Calu3 (cell line): ENCODE measurements around the gene PDE1C. TPM values are rescaled to one million over a fixed set of nuclear protein-coding genes. Genes with fewer than 3 reads are reported as not detected.
A peak's percentile ranks its signal among the peaks of the same experiment; 100 is the strongest.

Source experiments
- BruUV-seq: library from RNA; stranded (reverse); fragments of 400-500 nt; replicated peaks from 2 replicates; lab custom pipeline; 2021; lab: Mats Ljungman, UMichigan
- CTCF ChIA-PET: fragments of 300-600 bp; sonication (Branson Sonifier 250); formaldehyde crosslinking; loops from one replicate; lab custom pipeline; 2022; ENCODE audit warnings: antibody characterized with exemption; lab: Charles Lee
- DNase-seq: peaks from one replicate; pipeline ENCODE4 v3.0.0; 2022
- H3K27ac Mint-ChIP-seq: one replicate; pipeline ENCODE4 v1.8.0; 2022; ENCODE audit warnings: mixed read lengths; ENCODE audit not compliant: unreplicated experiment
- H3K27me3 Mint-ChIP-seq: one replicate; pipeline ENCODE4 v1.8.0; 2022; ENCODE audit warnings: mixed read lengths; ENCODE audit not compliant: unreplicated experiment
- H3K36me3 Mint-ChIP-seq: one replicate; pipeline ENCODE4 v1.8.0; 2022; ENCODE audit warnings: mild to moderate bottlenecking, moderate library complexity, mixed read lengths; ENCODE audit not compliant: insufficient read depth, unreplicated experiment
- H3K4me1 Mint-ChIP-seq: one replicate; pipeline ENCODE4 v1.8.0; 2022; ENCODE audit warnings: mild to moderate bottlenecking, low read depth, mixed read lengths; ENCODE audit not compliant: unreplicated experiment
- H3K4me3 Mint-ChIP-seq: one replicate; pipeline ENCODE4 v1.8.0; 2022; ENCODE audit warnings: mild to moderate bottlenecking, low read depth, moderate library complexity, mixed read lengths; ENCODE audit not compliant: unreplicated experiment
- H3K9me3 Mint-ChIP-seq: one replicate; pipeline ENCODE4 v1.8.0; 2022; ENCODE audit warnings: low read depth, mixed read lengths; ENCODE audit not compliant: unreplicated experiment
- intact Hi-C: fragments of 100-400 bp; cut with micrococcal nuclease; formaldehyde crosslinking; loops from one replicate; pipeline ENCODE4 v1.10.0; 2022; ENCODE audit not compliant: unreplicated experiment
- total RNA-seq: library from RNA; stranded (reverse); gene quantifications from 2 replicates; pipeline ENCODE4 v1.2.3, GENCODE V29; 2022
- TF ChIP-seq, protein P1 (sequence below): fragments of 200-600 bp; IDR thresholded peaks from one replicate; pipeline ENCODE4 v1.8.0; 2022; ENCODE audit warnings: antibody characterized with exemption; ENCODE audit not compliant: unreplicated experiment

Gene PDE1C
- total RNA-seq, 1 experiment from 2014 or later = 34.0 TPM

DNA sequence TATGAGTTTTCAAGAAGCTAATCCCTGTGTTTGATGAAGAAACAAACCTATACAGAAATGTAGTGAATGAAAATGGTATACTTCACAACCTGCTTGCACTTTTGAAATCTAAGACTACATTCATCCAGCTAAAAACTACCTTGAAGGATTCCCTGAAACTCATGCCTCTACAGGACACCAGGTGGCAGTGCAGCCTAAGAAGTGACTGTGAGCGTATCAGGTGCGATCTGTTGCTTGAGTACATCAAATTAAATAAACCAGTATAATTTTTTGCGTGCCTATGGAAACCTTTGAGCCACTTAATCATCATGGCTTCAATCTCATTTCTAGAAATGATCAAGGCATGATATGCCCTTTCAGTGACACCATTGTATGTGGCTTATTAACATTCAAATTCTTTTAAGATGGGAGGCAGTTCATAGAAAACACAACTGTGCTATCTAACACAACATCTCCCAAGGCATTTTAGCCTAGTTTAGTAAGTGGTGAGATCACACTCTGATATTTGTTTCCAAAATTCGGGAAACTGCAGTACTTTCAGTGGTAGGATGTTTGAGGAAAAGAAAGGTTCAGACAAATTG is 325.8 kb downstream of the PDE1C start:
- no peaks in the 10 kb centered on the region for H3K27me3 Mint-ChIP-seq
- no TSS peak for BruUV-seq
- DNase-seq = peak; percentile 82
- CTCF ChIA-PET = interaction anchor here (0.6 to 1.9 kb wide), 11 partner anchors 28 to 735 kb away, joined by 3 to 74 read pairs (median 6); no protein-coding TSS in a partner anchor
- TF ChIP-seq, protein P1, sequence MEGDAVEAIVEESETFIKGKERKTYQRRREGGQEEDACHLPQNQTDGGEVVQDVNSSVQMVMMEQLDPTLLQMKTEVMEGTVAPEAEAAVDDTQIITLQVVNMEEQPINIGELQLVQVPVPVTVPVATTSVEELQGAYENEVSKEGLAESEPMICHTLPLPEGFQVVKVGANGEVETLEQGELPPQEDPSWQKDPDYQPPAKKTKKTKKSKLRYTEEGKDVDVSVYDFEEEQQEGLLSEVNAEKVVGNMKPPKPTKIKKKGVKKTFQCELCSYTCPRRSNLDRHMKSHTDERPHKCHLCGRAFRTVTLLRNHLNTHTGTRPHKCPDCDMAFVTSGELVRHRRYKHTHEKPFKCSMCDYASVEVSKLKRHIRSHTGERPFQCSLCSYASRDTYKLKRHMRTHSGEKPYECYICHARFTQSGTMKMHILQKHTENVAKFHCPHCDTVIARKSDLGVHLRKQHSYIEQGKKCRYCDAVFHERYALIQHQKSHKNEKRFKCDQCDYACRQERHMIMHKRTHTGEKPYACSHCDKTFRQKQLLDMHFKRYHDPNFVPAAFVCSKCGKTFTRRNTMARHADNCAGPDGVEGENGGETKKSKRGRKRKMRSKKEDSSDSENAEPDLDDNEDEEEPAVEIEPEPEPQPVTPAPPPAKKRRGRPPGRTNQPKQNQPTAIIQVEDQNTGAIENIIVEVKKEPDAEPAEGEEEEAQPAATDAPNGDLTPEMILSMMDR = peak; percentile 93
- no peak overlapping the region for H3K27ac Mint-ChIP-seq
- H3K4me3 Mint-ChIP-seq = no peak overlapping the region
- peaks cover 21% of the 10 kb centered on the region for H3K4me1 Mint-ChIP-seq
- no peaks in the 10 kb centered on the region for H3K36me3 Mint-ChIP-seq
- intact Hi-C loops = loop anchor here (1.0 to 5.0 kb wide), 6 partner anchors 293 to 731 kb away; no protein-coding TSS in a partner anchor
- H3K9me3 Mint-ChIP-seq = no peaks in the 10 kb centered on the region

DNA sequence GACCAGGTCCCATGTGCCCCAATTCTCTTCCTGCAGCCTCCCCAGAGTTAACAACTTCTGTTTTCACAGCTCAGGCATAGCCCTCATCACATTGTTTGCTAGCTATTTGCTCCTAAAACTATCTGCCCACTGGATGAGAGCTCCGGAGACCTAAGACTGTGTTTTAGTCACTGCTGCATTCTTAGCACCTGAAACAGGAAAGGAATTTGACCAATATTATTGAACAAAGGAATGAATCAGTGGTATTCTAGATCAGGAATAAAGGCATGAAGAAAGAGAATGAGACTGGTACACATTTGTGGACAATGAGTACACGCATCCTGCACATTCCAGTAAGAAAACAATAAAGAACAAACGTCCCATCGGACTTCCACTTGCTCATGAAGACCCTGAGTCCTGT is 328.4 kb downstream of the PDE1C start:
- H3K9me3 Mint-ChIP-seq = no peaks in the 10 kb centered on the region
- no peak for DNase-seq
- no peaks in the 10 kb centered on the region for H3K36me3 Mint-ChIP-seq
- TF ChIP-seq, protein P1 = no peak
- H3K4me1 Mint-ChIP-seq = peaks cover 21% of the 10 kb centered on the region
- H3K4me3 Mint-ChIP-seq = no peak overlapping the region
- CTCF ChIA-PET = interaction anchor here (0.5 to 1.5 kb wide), 3 partner anchors 298 to 469 kb away, joined by 3 to 8 read pairs (median 4); no protein-coding TSS in a partner anchor
- no peaks in the 10 kb centered on the region for H3K27me3 Mint-ChIP-seq
- intact Hi-C loops = loop anchor here (5.0 kb wide), 2 partner anchors 295 to 605 kb away; no protein-coding TSS in a partner anchor
- no TSS peak for BruUV-seq
- no peak overlapping the region for H3K27ac Mint-ChIP-seq

DNA sequence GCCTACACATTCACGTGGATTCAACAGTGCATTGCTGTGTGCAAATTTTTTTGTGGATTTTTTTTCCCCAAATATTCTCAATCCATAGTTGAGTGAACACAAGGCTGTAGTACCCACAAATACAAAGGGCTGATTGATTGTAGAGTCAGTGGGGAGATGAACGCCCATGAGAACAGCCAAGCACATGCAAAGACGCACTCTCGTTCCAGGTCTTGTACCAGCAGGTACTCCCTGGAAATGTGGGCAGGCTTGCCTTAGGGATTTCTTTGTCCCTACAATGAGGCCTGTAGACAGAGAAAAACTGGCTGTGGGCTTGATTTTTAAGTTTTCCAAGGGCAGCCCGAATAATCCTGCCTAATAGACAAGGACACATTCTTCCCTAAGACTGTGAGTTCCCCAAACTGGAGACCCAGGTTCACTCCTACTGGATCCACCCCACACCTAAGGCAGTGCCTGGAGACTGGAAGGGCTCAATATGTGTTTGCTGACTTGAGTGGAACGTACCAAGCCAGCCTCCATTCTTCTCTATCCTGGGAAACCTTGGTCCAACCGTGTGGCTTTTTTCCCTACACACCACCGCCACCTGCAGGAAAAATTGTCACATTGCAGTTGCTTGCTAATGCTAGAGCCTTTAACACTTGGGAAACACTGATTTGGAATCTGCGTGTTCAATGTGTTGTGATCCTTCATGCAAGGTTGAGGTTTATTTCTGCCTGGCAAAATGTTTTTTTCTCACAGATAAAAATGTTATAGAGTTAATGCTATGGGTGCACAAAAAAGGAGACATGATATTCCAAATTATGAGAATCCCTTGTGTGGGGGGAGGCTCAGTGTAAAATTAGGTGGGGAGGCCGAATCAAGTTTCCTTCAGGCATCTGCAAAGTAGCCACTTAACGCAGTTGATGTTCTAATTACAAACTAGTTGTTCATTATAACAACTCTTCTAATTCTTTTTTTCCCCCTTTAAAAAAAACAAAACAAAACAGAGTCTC is 333.9 kb downstream of the PDE1C start:
- no peaks in the 10 kb centered on the region for H3K27me3 Mint-ChIP-seq
- H3K4me3 Mint-ChIP-seq = no peak overlapping the region
- H3K36me3 Mint-ChIP-seq = no peaks in the 10 kb centered on the region
- TF ChIP-seq, protein P1 = peak; percentile 94
- no TSS peak for BruUV-seq
- peak; percentile 86 for DNase-seq
- H3K9me3 Mint-ChIP-seq = no peaks in the 10 kb centered on the region
- H3K4me1 Mint-ChIP-seq = no peaks in the 10 kb centered on the region
- no peak overlapping the region for H3K27ac Mint-ChIP-seq
- intact Hi-C loops = loop anchor here (1.0 to 2.0 kb wide), 5 partner anchors 88 to 602 kb away; no protein-coding TSS in a partner anchor
- CTCF ChIA-PET = interaction anchor here (0.7 to 0.8 kb wide), 2 partner anchors 544 to 1588 kb away, joined by 3 read pairs; no protein-coding TSS in a partner anchor

GRCh38 chr7:31734456-31734855 is 335.8 kb downstream of the PDE1C start:
- TF ChIP-seq, protein P1 = no peak
- Mint-ChIP-seq H3K36me3 (no peaks in the 10 kb centered on the region), H3K4me1 (no peaks in the 10 kb centered on the region), H3K9me3 (no peaks in the 10 kb centered on the region), H3K27me3 (no peaks in the 10 kb centered on the region), H3K27ac (no peak overlapping the region), H3K4me3 (no peak overlapping the region)
- no peak for DNase-seq
- CTCF ChIA-PET = interaction anchor here (0.6 to 2.0 kb wide), 3 partner anchors 70 to 600 kb away, joined by 3 to 5 read pairs (median 3); no protein-coding TSS in a partner anchor
- intact Hi-C loops = no loop called here
- no TSS peak for BruUV-seq
